Caco-2 (cell line): Measurements from ENCODE around the gene PSMB1. TPM values are rescaled to one million over a fixed set of nuclear protein-coding genes. Genes with fewer than 3 reads are reported as not detected.

Experiments
- BruUV-seq: library from RNA; stranded (reverse); fragments of 400-500 nt; replicated peaks from 2 replicates; lab custom pipeline; 2021; lab: Mats Ljungman, UMichigan
- CTCF ChIA-PET: fragments of 300-600 bp; sonication (Branson Sonifier 250); formaldehyde crosslinking; loops from one replicate; lab custom pipeline; 2022; ENCODE audit warnings: antibody characterized with exemption; lab: Charles Lee
- POLR2A ChIA-PET: fragments of 300-600 bp; sonication (Branson Sonifier 250); formaldehyde crosslinking; loops from one replicate; lab custom pipeline; 2022; ENCODE audit warnings: antibody characterized with exemption; lab: Charles Lee
- DNase-seq, 2 experiments: peaks; one replicate each; pipeline versions ENCODE4 v3.0.0 to v3.0.0-alpha.2; 2020 to 2022
- H3K27me3 ChIP-seq: replicated peaks from 2 replicates; pipeline ENCODE4 v1.6.0; 2011; ENCODE audit warnings: low read length; ENCODE audit not compliant: control insufficient read depth, insufficient read depth
- H3K36me3 ChIP-seq: 2 replicates; pipeline ENCODE4 v1.5.1; 2011; ENCODE audit warnings: low read length; ENCODE audit not compliant: control insufficient read depth, insufficient read depth
- H3K4me1 ChIP-seq: fragments of 250-450 bp; sonication (Bioruptor Pico); 2 replicates; pipeline ENCODE4 v1.5.1; 2020; ENCODE audit warnings: mild to moderate bottlenecking
- H3K4me3 ChIP-seq: 2 replicates; pipeline ENCODE4 v1.5.1; 2011; ENCODE audit warnings: low read depth, mild to moderate bottlenecking, control low read depth, low read length
- H3K9me3 ChIP-seq: fragments of 250-450 bp; sonication (Bioruptor Pico); 2 replicates; pipeline ENCODE4 v1.5.1; 2020; ENCODE audit warnings: mild to moderate bottlenecking, moderate library complexity
- H3K27ac Mint-ChIP-seq: one replicate; pipeline ENCODE4 v1.8.0; 2022; ENCODE audit warnings: mixed read lengths; ENCODE audit not compliant: unreplicated experiment
- H3K27me3 Mint-ChIP-seq: one replicate; pipeline ENCODE4 v1.8.0; 2022; ENCODE audit warnings: mixed read lengths; ENCODE audit not compliant: insufficient read depth, unreplicated experiment
- H3K36me3 Mint-ChIP-seq: one replicate; pipeline ENCODE4 v1.8.0; 2022; ENCODE audit warnings: mild to moderate bottlenecking, mixed read lengths; ENCODE audit not compliant: insufficient read depth, unreplicated experiment
- H3K4me1 Mint-ChIP-seq: one replicate; pipeline ENCODE4 v1.8.0; 2022; ENCODE audit warnings: low read depth, mixed read lengths; ENCODE audit not compliant: unreplicated experiment
- H3K4me3 Mint-ChIP-seq: one replicate; pipeline ENCODE4 v1.8.0; 2022; ENCODE audit warnings: mild to moderate bottlenecking, moderate library complexity, mixed read lengths; ENCODE audit not compliant: unreplicated experiment
- H3K9me3 Mint-ChIP-seq: one replicate; pipeline ENCODE4 v1.8.0; 2022; ENCODE audit warnings: mixed read lengths; ENCODE audit not compliant: unreplicated experiment
- CTCF ChIP-seq, 2 experiments: fragments of 200-600 bp in 1 of 2; IDR thresholded peaks; 1 replicate in 1 of 2; 2 replicates in 1 of 2; pipeline versions ENCODE4 v1.5.1 to v1.8.0; 2011 to 2022; ENCODE audit warnings: antibody characterized with exemption in 1 of 2, control low read depth in 1 of 2, inconsistent platforms in 1 of 2, low read depth in 1 of 2, low read length in 1 of 2, mild to moderate bottlenecking in 1 of 2, moderate library complexity in 1 of 2; ENCODE audit not compliant: insufficient read depth in 1 of 2, severe bottlenecking in 1 of 2, unreplicated experiment in 1 of 2
- intact Hi-C: fragments of 100-400 bp; cut with micrococcal nuclease; formaldehyde crosslinking; loops from one replicate; pipeline ENCODE4 v1.10.0; 2022; ENCODE audit not compliant: unreplicated experiment
- total RNA-seq: library from RNA; stranded (reverse); gene quantifications from 2 replicates; pipeline ENCODE4 v1.2.3, GENCODE V29; 2022

PSMB1 gene
- total RNA-seq, 1 experiment from 2014 or later: 235 TPM

- ChIA-PET CTCF (no interaction called here), POLR2A (no interaction called here)
- H3K9me3 Mint-ChIP-seq: no peaks in the 10 kb centered on the region
- no TSS peak for BruUV-seq
- intact Hi-C loops: no loop called here
- Histone ChIP-seq H3K27me3 (no peaks in the 10 kb centered on the region), H3K9me3 (no peaks in the 10 kb centered on the region), H3K4me1 (no peaks in the 10 kb centered on the region), H3K36me3 (no peaks in the 10 kb centered on the region; the same call in 1 of the 2 replicates), H3K4me3 (no peak overlapping the region)
- H3K4me1 Mint-ChIP-seq: no peaks in the 10 kb centered on the region
- peaks cover 43% of the 10 kb centered on the region for H3K36me3 Mint-ChIP-seq
- no peak for DNase-seq
- no peak for TF ChIP-seq CTCF (IDR thresholded peaks at IDR 0.05; ENCODE audit: insufficient read depth in 1 of 2, low read depth in 1 of 2, low read length in 1 of 2, severe bottlenecking in 1 of 2, unreplicated experiment in 1 of 2)
- no peak overlapping the region for H3K4me3 Mint-ChIP-seq
- H3K27ac Mint-ChIP-seq: no peak overlapping the region
- H3K27me3 Mint-ChIP-seq: no peaks in the 10 kb centered on the region
Observed at GRCh38 chr6:170572704-170573466, 19.8 kb upstream of the PSMB1 start.

GRCh38 chr6:170564936-170565530 lies 11.9 kb upstream of the PSMB1 start:
- POLR2A ChIA-PET: no interaction called here
- intact Hi-C loops: no loop called here
- Mint-ChIP-seq H3K9me3 (no peaks in the 10 kb centered on the region), H3K4me1 (no peaks in the 10 kb centered on the region), H3K27me3 (no peaks in the 10 kb centered on the region), H3K4me3 (no peak overlapping the region), H3K27ac (no peak overlapping the region), H3K36me3 (peaks cover 82% of the 10 kb centered on the region)
- CTCF ChIA-PET: no interaction called here
- no TSS peak for BruUV-seq
- Histone ChIP-seq H3K27me3 (no peaks in the 10 kb centered on the region), H3K4me1 (no peaks in the 10 kb centered on the region), H3K9me3 (no peaks in the 10 kb centered on the region), H3K4me3 (no peak overlapping the region), H3K36me3 (no peaks in the 10 kb centered on the region; the same call in 1 of the 2 replicates)
- DNase-seq: no peak
- TF ChIP-seq CTCF (IDR thresholded peaks at IDR 0.05; ENCODE audit: insufficient read depth in 1 of 2, low read depth in 1 of 2, low read length in 1 of 2, severe bottlenecking in 1 of 2, unreplicated experiment in 1 of 2): no peak

- Histone ChIP-seq H3K4me1 (no peaks in the 10 kb centered on the region), H3K27me3 (no peaks in the 10 kb centered on the region), H3K9me3 (no peaks in the 10 kb centered on the region), H3K36me3 (peaks cover 1% of the 10 kb centered on the region; the same call in 1 of the 2 replicates), H3K4me3 (no peak overlapping the region)
- no TSS peak for BruUV-seq
- CTCF ChIA-PET: no interaction called here
- Mint-ChIP-seq H3K36me3 (peaks cover 75% of the 10 kb centered on the region), H3K4me1 (no peaks in the 10 kb centered on the region), H3K4me3 (no peak overlapping the region), H3K27ac (no peak overlapping the region), H3K9me3 (no peaks in the 10 kb centered on the region), H3K27me3 (no peaks in the 10 kb centered on the region)
- POLR2A ChIA-PET: no interaction called here
- intact Hi-C loops: no loop called here
- DNase-seq: no peak
- no peak for TF ChIP-seq CTCF (IDR thresholded peaks at IDR 0.05; ENCODE audit: insufficient read depth in 1 of 2, low read depth in 1 of 2, low read length in 1 of 2, severe bottlenecking in 1 of 2, unreplicated experiment in 1 of 2)
Observed at GRCh38 chr6:170561555-170561954, 8.4 kb upstream of the PSMB1 start.
